GM18511 (cell line): ENCODE data around the gene KLHL29.

ENCODE experiments used
- ATAC-seq: cut with Tn5 transposase; IDR thresholded peaks from one replicate; pipeline ENCODE4 v1.9.1; 2021; ENCODE audit warnings: mild to moderate bottlenecking, moderate library complexity; ENCODE audit not compliant: unreplicated experiment

The KLHL29 gene

GRCh38 chr2:23526835-23527790 lies 142.1 kb downstream of the KLHL29 start:
- no peak for ATAC-seq

GRCh38 chr2:23528171-23528570 lies 143.2 kb downstream of the KLHL29 start:
- no peak for ATAC-seq

- no peak for ATAC-seq
These were observed 143.7 kb downstream of the KLHL29 start for GRCh38 chr2:23528690-23529089.

GRCh38 chr2:23529659-23530058 lies 144.7 kb downstream of the KLHL29 start:
- no peak for ATAC-seq

- ATAC-seq, result no peak
These were observed 145.4 kb downstream of the KLHL29 start for GRCh38 chr2:23530206-23530908.

GRCh38 chr2:23530909-23531276 lies 145.9 kb downstream of the KLHL29 start:
- no peak for ATAC-seq

- no peak for ATAC-seq
These were observed 146.3 kb downstream of the KLHL29 start for GRCh38 chr2:23531280-23531679.

- no peak for ATAC-seq
These were observed 146.9 kb downstream of the KLHL29 start for GRCh38 chr2:23531881-23532280.

- peak; percentile 84 for ATAC-seq
These were observed 147.7 kb downstream of the KLHL29 start for GRCh38 chr2:23532391-23533337.

- no peak for ATAC-seq
These were observed 148.3 kb downstream of the KLHL29 start for GRCh38 chr2:23533338-23533695.

- ATAC-seq, result no peak
These were observed 149.8 kb downstream of the KLHL29 start for GRCh38 chr2:23534771-23535170.

- ATAC-seq, result no peak
These were observed 151.3 kb downstream of the KLHL29 start for GRCh38 chr2:23536326-23536725.

- no peak for ATAC-seq
These were observed 153.0 kb downstream of the KLHL29 start for GRCh38 chr2:23537991-23538390.

GRCh38 chr2:23538566-23538965 lies 153.6 kb downstream of the KLHL29 start:
- no peak for ATAC-seq

GRCh38 chr2:23540804-23541360 lies 155.9 kb downstream of the KLHL29 start:
- ATAC-seq, result no peak

GRCh38 chr2:23541503-23542229 lies 156.7 kb downstream of the KLHL29 start:
- ATAC-seq, result no peak

GRCh38 chr2:23542230-23542789 lies 157.3 kb downstream of the KLHL29 start:
- ATAC-seq, result no peak

GRCh38 chr2:23543302-23543701 lies 158.3 kb downstream of the KLHL29 start:
- no peak for ATAC-seq

GRCh38 chr2:23543728-23544127 lies 158.7 kb downstream of the KLHL29 start:
- no peak for ATAC-seq
